ENCODE results near the gene NDUFS4. TPM values are rescaled to one million over a fixed set of nuclear protein-coding genes. Genes with fewer than 3 reads are reported as not detected.

NDUFS4 gene
- total and polyA plus RNA-seq, 2 experiments from 2014 or later = 113 to 150 TPM

DNA sequence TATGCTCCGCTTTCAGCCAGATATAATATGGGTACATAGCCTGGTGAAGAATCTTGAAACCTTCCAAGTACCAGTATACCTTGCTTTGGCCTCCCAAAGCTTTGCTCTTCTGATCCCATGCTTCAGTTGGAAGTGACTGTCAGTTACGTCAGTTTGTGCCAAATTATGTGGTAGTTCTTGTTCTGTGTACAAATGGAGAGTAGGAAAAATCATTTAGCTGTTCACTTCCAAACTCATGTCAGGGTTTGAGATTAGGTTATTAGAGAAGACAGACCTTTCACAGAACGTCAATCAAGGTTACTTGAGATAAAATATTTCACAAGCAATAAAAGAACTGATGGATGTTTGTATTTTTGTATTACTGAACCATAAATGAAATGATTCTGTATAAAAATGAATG lies 117.2 kb downstream of the NDUFS4 start:
- Histone ChIP-seq H2AFZ (no peak overlapping the region), H3K4me1 (ENCODE audit: insufficient read depth) (no peaks in the 10 kb centered on the region), H3K4me2 (no peak overlapping the region), H3K4me3 (no peak overlapping the region), H4K20me1 (ENCODE audit: insufficient read depth, poor library complexity, severe bottlenecking) (no peaks in the 10 kb centered on the region), H3K27me3 (no peaks in the 10 kb centered on the region), H3K79me2 (no peaks in the 10 kb centered on the region), H3K9me3 (ENCODE audit: low read depth) (no peaks in the 10 kb centered on the region), H3K9me2 (replicated peaks; ENCODE audit: insufficient read depth) (no peaks in the 10 kb centered on the region), H3K27ac (no peak overlapping the region), H3K36me3 (replicated peaks; ENCODE audit: insufficient read depth, low read depth) (no peaks in the 10 kb centered on the region)
- 96% methylated on average over 3 of the region's 3 CpGs for WGBS (ENCODE audit: low lambda C conversion rate, missing lambda C conversion rate)
- TF ChIP-seq EZH2phosphoT487 (IDR thresholded peaks at IDR 0.05; ENCODE audit: low read depth, severe bottlenecking, unreplicated experiment) = no peak
- TF ChIP-seq, protein P1, sequence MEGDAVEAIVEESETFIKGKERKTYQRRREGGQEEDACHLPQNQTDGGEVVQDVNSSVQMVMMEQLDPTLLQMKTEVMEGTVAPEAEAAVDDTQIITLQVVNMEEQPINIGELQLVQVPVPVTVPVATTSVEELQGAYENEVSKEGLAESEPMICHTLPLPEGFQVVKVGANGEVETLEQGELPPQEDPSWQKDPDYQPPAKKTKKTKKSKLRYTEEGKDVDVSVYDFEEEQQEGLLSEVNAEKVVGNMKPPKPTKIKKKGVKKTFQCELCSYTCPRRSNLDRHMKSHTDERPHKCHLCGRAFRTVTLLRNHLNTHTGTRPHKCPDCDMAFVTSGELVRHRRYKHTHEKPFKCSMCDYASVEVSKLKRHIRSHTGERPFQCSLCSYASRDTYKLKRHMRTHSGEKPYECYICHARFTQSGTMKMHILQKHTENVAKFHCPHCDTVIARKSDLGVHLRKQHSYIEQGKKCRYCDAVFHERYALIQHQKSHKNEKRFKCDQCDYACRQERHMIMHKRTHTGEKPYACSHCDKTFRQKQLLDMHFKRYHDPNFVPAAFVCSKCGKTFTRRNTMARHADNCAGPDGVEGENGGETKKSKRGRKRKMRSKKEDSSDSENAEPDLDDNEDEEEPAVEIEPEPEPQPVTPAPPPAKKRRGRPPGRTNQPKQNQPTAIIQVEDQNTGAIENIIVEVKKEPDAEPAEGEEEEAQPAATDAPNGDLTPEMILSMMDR (IDR thresholded peaks at IDR 0.05; ENCODE audit: poor library complexity) = no peak
- no peak for TF ChIP-seq EZH2 (IDR thresholded peaks at IDR 0.05; ENCODE audit: borderline replicate concordance)
- DNase-seq (ENCODE audit: low spot score) = no peak

DNA sequence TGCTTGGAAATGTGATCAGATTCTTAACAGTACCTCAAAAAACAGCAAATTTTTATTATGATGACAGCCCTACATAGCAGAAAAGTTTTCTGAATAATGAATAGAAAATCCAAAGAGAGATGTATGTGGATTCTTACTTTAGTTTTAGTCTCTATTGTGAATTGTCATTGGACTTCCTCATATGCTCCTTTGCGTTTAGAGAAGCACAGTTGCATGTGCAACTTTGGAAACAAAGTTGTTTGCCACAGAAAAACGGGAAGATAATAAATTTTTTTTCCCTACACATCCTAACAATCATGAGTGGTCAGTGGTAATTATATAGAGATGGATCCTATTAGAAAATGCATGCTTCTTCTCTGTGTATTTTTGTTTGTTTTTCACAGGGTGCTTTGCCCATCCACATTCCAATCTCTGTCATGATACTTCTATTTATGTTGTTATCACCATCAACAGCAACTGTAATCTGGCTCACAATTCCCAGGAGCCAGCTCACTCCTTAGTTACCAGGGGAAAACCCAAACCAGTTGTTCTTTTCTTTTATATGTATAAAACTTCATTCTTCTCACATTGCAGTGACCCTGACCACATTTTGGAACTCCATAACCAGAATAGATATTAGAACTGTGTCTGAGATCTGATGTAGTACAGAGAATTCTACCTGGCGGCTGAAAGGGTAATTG lies 118.7 kb downstream of the NDUFS4 start:
- H3K79me2 ChIP-seq = no peaks in the 10 kb centered on the region
- no peak overlapping the region for H2AFZ ChIP-seq
- TF ChIP-seq EZH2phosphoT487 (IDR thresholded peaks at IDR 0.05; ENCODE audit: low read depth, severe bottlenecking, unreplicated experiment) (no peak), EZH2 (IDR thresholded peaks at IDR 0.05; ENCODE audit: borderline replicate concordance) (no peak)
- TF ChIP-seq, protein P1 (IDR thresholded peaks at IDR 0.05; ENCODE audit: poor library complexity) = no peak
- H3K4me1 ChIP-seq (ENCODE audit: insufficient read depth) = no peaks in the 10 kb centered on the region
- H4K20me1 ChIP-seq (ENCODE audit: insufficient read depth, poor library complexity, severe bottlenecking) = no peaks in the 10 kb centered on the region
- no peak for DNase-seq (ENCODE audit: low spot score)
- H3K4me2 ChIP-seq = no peak overlapping the region
- H3K36me3 ChIP-seq (replicated peaks; ENCODE audit: insufficient read depth, low read depth) = no peaks in the 10 kb centered on the region
- 95% methylated on average over 3 of the region's 3 CpGs for WGBS (ENCODE audit: low lambda C conversion rate, missing lambda C conversion rate)
- H3K27me3 ChIP-seq = no peaks in the 10 kb centered on the region
- H3K9me3 ChIP-seq (ENCODE audit: low read depth) = no peaks in the 10 kb centered on the region
- H3K27ac ChIP-seq = no peak overlapping the region
- no peak overlapping the region for H3K4me3 ChIP-seq
- H3K9me2 ChIP-seq (replicated peaks; ENCODE audit: insufficient read depth) = no peaks in the 10 kb centered on the region

DNA sequence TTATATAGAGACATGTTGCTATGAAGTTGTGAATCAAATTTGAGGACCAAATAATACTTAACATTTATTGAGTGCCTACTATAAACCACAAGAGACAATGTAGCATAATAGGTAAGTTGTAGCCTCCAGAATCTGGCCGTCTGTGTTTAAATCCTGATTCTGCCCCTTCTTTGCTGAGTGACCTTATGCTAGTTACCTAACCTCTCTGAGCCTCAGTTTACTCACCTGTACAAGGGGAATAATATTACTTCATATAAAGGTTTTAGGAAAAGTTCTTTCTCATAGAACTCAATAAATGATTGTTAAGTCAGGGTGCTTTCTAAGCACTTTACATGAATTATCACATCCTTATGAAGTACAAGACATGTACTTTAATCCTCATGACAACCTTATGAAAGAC lies 120.6 kb downstream of the NDUFS4 start:
- TF ChIP-seq EZH2 (IDR thresholded peaks at IDR 0.05; ENCODE audit: borderline replicate concordance) = no peak
- TF ChIP-seq EZH2phosphoT487 (IDR thresholded peaks at IDR 0.05; ENCODE audit: low read depth, severe bottlenecking, unreplicated experiment) = no peak
- TF ChIP-seq, protein P1 (IDR thresholded peaks at IDR 0.05; ENCODE audit: poor library complexity) = no peak
- Histone ChIP-seq H3K27ac (no peak overlapping the region), H2AFZ (no peak overlapping the region), H3K4me3 (no peak overlapping the region), H3K27me3 (no peaks in the 10 kb centered on the region), H4K20me1 (ENCODE audit: insufficient read depth, poor library complexity, severe bottlenecking) (no peaks in the 10 kb centered on the region), H3K9me3 (ENCODE audit: low read depth) (no peaks in the 10 kb centered on the region), H3K9me2 (replicated peaks; ENCODE audit: insufficient read depth) (no peaks in the 10 kb centered on the region), H3K4me1 (ENCODE audit: insufficient read depth) (no peaks in the 10 kb centered on the region), H3K4me2 (no peak overlapping the region), H3K36me3 (replicated peaks; ENCODE audit: insufficient read depth, low read depth) (no peaks in the 10 kb centered on the region), H3K79me2 (no peaks in the 10 kb centered on the region)
- DNase-seq (ENCODE audit: low spot score) = no peak
- 100% methylated on average over 1 of the region's 1 CpG for WGBS (ENCODE audit: low lambda C conversion rate, missing lambda C conversion rate)
